Measurements from ENCODE around the gene PDLIM3. TPM values are rescaled to one million over a fixed set of nuclear protein-coding genes. Genes with fewer than 3 reads are reported as not detected.

Gene PDLIM3
- total and polyA plus RNA-seq, 2 of the 13 experiments (the other 11 are each of a cell fraction or from before 2014, with no cell fraction given), result 5.9 to 14.0 TPM

- H3K36me3 ChIP-seq (replicated peaks in 1 of 2; ENCODE audit: control insufficient read depth in 1 of 2, insufficient read depth in 2 of 2, low read length in 2 of 2), result no peaks in the 10 kb centered on the region
- no peak overlapping the region for H3K9ac ChIP-seq (ENCODE audit: insufficient read depth, low read depth, low read length)
- H3K9me3 ChIP-seq (ENCODE audit: low read length), result no peaks in the 10 kb centered on the region
- no peaks in the 10 kb centered on the region for H4K20me1 ChIP-seq (ENCODE audit: insufficient read depth, low read length)
- H3K27ac ChIP-seq (ENCODE audit: extremely low read length, insufficient read depth, low read length), result no peak overlapping the region
- H3K4me1 ChIP-seq (ENCODE audit: insufficient read depth, low read length), result no peaks in the 10 kb centered on the region
- 36% methylated on average over 6 of the region's 8 CpGs for WGBS (ENCODE audit: low lambda C conversion rate)
- FAIRE-seq (no peak), ATAC-seq (no peak), DNase-seq (ENCODE audit: low spot score) (no peak)
- TF ChIP-seq ZNF572 (CRISPR knock-in tag; IDR thresholded peaks at IDR 0.05) (no peak), ZNF513 (CRISPR knock-in tag; conservative IDR thresholded peaks at IDR 0.05) (no peak), ZUFSP (CRISPR knock-in tag; IDR thresholded peaks at IDR 0.05; ENCODE audit: borderline replicate concordance) (no peak), RFXAP (CRISPR knock-in tag; IDR thresholded peaks at IDR 0.05; ENCODE audit: borderline replicate concordance) (no peak), RFXANK (CRISPR knock-in tag; IDR thresholded peaks at IDR 0.05) (no peak), ZNF816 (CRISPR knock-in tag; IDR thresholded peaks at IDR 0.05; ENCODE audit: borderline replicate concordance) (no peak), ZBTB25 (CRISPR knock-in tag; IDR thresholded peaks at IDR 0.05) (no peak), POGK (CRISPR knock-in tag; conservative IDR thresholded peaks at IDR 0.05) (no peak), RXRB (CRISPR knock-in tag; IDR thresholded peaks at IDR 0.05; ENCODE audit: borderline replicate concordance) (no peak), MXD3 (CRISPR knock-in tag; IDR thresholded peaks at IDR 0.05) (no peak), ZFP36L1 (CRISPR knock-in tag; IDR thresholded peaks at IDR 0.05) (no peak), MAZ (IDR thresholded peaks at IDR 0.05; ENCODE audit: borderline replicate concordance, low read depth, low read length) (no peak), MAZ (CRISPR knock-in tag; IDR thresholded peaks at IDR 0.05; ENCODE audit: low read depth) (no peak)
- BruUV-seq (replicated peaks), result no TSS peak
- intact Hi-C loops (cut with micrococcal nuclease; ENCODE audit: unreplicated experiment) (no loop called here), in situ Hi-C loops (cut with HindIII; ENCODE audit: extremely low pct_ligation_motif_present, low pct_unique_long_range_greater_than_20kb) (no loop called here)
- POLR2A ChIA-PET, result no interaction called here
- H3K4me2 ChIP-seq (ENCODE audit: low read depth, low read length), result no peak overlapping the region
- CTCF ChIA-PET (ENCODE audit: low intra/inter-chr PET ratio, low total read pairs), result no interaction called here
- H3K4me3 ChIP-seq (replicated peaks in 1 of 3; ENCODE audit: insufficient read depth in 1 of 3, low read depth in 2 of 3, low read length in 3 of 3), result no peak overlapping the region
- H3K79me2 ChIP-seq (ENCODE audit: insufficient read depth, low read length), result no peaks in the 10 kb centered on the region
- H3K27me3 ChIP-seq (ENCODE audit: control insufficient read depth in 1 of 2, insufficient read depth in 2 of 2, low read length in 2 of 2), result peaks cover 0 to 14% of the 10 kb centered on the region in 2 experiments; a peak in 3 of 5 replicates
- H2AFZ ChIP-seq (ENCODE audit: low read length), result no peak overlapping the region
Measured at GRCh38 chr4:185529413-185529812, 5.9 kb downstream of the PDLIM3 start.
